ENCODE measurements around the gene KIAA1217. TPM values are rescaled to one million over a fixed set of nuclear protein-coding genes. Genes with fewer than 3 reads are reported as not detected.
A peak's percentile ranks its signal among the peaks of the same experiment; 100 is the strongest.

Gene KIAA1217
- polyA plus RNA-seq, 1 donor from 2014 or later, result 0.22 TPM

- no peaks in the 10 kb centered on the region for H3K9me3 ChIP-seq (ENCODE audit: low read length)
- H2AFZ ChIP-seq (ENCODE audit: low read depth, low read length), result no peak overlapping the region
- no peaks in the 10 kb centered on the region for H3K27me3 ChIP-seq (ENCODE audit: insufficient read depth, low read depth, low read length)
- no peaks in the 10 kb centered on the region for H3K36me3 ChIP-seq (ENCODE audit: insufficient read depth, low read length)
- TF ChIP-seq EP300 (conservative IDR thresholded peaks at IDR 0.05; ENCODE audit: poor library complexity, severe bottlenecking) (no peak), POLR2AphosphoS5 (IDR thresholded peaks at IDR 0.05) (no peak), REST (IDR thresholded peaks at IDR 0.05; ENCODE audit: borderline replicate concordance) (peak; percentile 25), CTCF (IDR thresholded peaks at IDR 0.05; ENCODE audit: poor library complexity, severe bottlenecking) (no peak), SMC3 (conservative IDR thresholded peaks at IDR 0.05; ENCODE audit: poor library complexity) (no peak)
- no peaks in the 10 kb centered on the region for H3K79me2 ChIP-seq (replicated peaks; ENCODE audit: insufficient read depth, low read length)
- H3K9ac ChIP-seq (ENCODE audit: low read length), result no peak overlapping the region
- no peaks in the 10 kb centered on the region for H3F3A ChIP-seq (ENCODE audit: insufficient read depth, low read length, poor library complexity, severe bottlenecking)
- no peak overlapping the region for H3K4me2 ChIP-seq (ENCODE audit: low read length)
- H4K20me1 ChIP-seq (ENCODE audit: insufficient read depth), result no peaks in the 10 kb centered on the region
- H3K27ac ChIP-seq (ENCODE audit: low read length), result no peak overlapping the region
- no peaks in the 10 kb centered on the region for H3K9me2 ChIP-seq (ENCODE audit: insufficient read depth, low read length)
- H3K4me3 ChIP-seq (ENCODE audit: low read length), result no peak overlapping the region
Observed at GRCh38 chr10:24241536-24242040, 32.6 kb downstream of the KIAA1217 start.

GRCh38 chr10:24242562-24242961 lies 33.6 kb downstream of the KIAA1217 start:
- no peaks in the 10 kb centered on the region for H3K9me3 ChIP-seq (ENCODE audit: low read length)
- H3K27ac ChIP-seq (ENCODE audit: low read length), result no peak overlapping the region
- H3K27me3 ChIP-seq (ENCODE audit: insufficient read depth, low read depth, low read length), result no peaks in the 10 kb centered on the region
- H3K9ac ChIP-seq (ENCODE audit: low read length), result no peak overlapping the region
- H3K9me2 ChIP-seq (ENCODE audit: insufficient read depth, low read length), result no peaks in the 10 kb centered on the region
- H2AFZ ChIP-seq (ENCODE audit: low read depth, low read length), result no peak overlapping the region
- TF ChIP-seq POLR2AphosphoS5 (IDR thresholded peaks at IDR 0.05) (no peak), RAD21 (conservative IDR thresholded peaks at IDR 0.05) (no peak)
- no peaks in the 10 kb centered on the region for H4K20me1 ChIP-seq (ENCODE audit: insufficient read depth)
- no peak overlapping the region for H3K4me2 ChIP-seq (ENCODE audit: low read length)
- no peak overlapping the region for H3K4me3 ChIP-seq (ENCODE audit: low read length)
- no peaks in the 10 kb centered on the region for H3K36me3 ChIP-seq (ENCODE audit: insufficient read depth, low read length)
- no peaks in the 10 kb centered on the region for H3K79me2 ChIP-seq (replicated peaks; ENCODE audit: insufficient read depth, low read length)
- H3F3A ChIP-seq (ENCODE audit: insufficient read depth, low read length, poor library complexity, severe bottlenecking), result no peaks in the 10 kb centered on the region

- Histone ChIP-seq H3K27ac (ENCODE audit: low read length) (no peak overlapping the region), H3F3A (ENCODE audit: insufficient read depth, low read length, poor library complexity, severe bottlenecking) (no peaks in the 10 kb centered on the region)
Observed at GRCh38 chr10:24246365-24246764, 37.4 kb downstream of the KIAA1217 start.

More at GRCh38 chr10:24246365-24246764, 37.4 kb downstream of the KIAA1217 start:
- no peaks in the 10 kb centered on the region for H4K20me1 ChIP-seq (ENCODE audit: insufficient read depth)
- no peaks in the 10 kb centered on the region for H3K27me3 ChIP-seq (ENCODE audit: insufficient read depth, low read depth, low read length)
- H3K9ac ChIP-seq (ENCODE audit: low read length), result no peak overlapping the region
- no peaks in the 10 kb centered on the region for H3K36me3 ChIP-seq (ENCODE audit: insufficient read depth, low read length)
- no peak overlapping the region for H3K4me2 ChIP-seq (ENCODE audit: low read length)
- H3K9me2 ChIP-seq (ENCODE audit: insufficient read depth, low read length), result no peaks in the 10 kb centered on the region
- no peak overlapping the region for H3K4me3 ChIP-seq (ENCODE audit: low read length)
- H2AFZ ChIP-seq (ENCODE audit: low read depth, low read length), result no peak overlapping the region
- no peaks in the 10 kb centered on the region for H3K9me3 ChIP-seq (ENCODE audit: low read length)
- TF ChIP-seq EZH2 (IDR thresholded peaks at IDR 0.05; ENCODE audit: borderline replicate concordance, insufficient read depth, low read length, poor library complexity, severe bottlenecking), result no peak
- no peak for TF ChIP-seq RAD21 (conservative IDR thresholded peaks at IDR 0.05)
- TF ChIP-seq SMC3 (conservative IDR thresholded peaks at IDR 0.05; ENCODE audit: poor library complexity), result no peak
- no peak for TF ChIP-seq TAF1 (IDR thresholded peaks at IDR 0.05; ENCODE audit: low read depth)
- no peak for TF ChIP-seq CTCF (IDR thresholded peaks at IDR 0.05; ENCODE audit: poor library complexity, severe bottlenecking)
- TF ChIP-seq MXI1 (conservative IDR thresholded peaks at IDR 0.05; ENCODE audit: poor library complexity, severe bottlenecking), result no peak
- TF ChIP-seq POLR2AphosphoS5 (IDR thresholded peaks at IDR 0.05), result no peak
- TF ChIP-seq EP300 (conservative IDR thresholded peaks at IDR 0.05; ENCODE audit: poor library complexity, severe bottlenecking), result no peak
- no peak for TF ChIP-seq REST (IDR thresholded peaks at IDR 0.05; ENCODE audit: borderline replicate concordance)
- no peaks in the 10 kb centered on the region for H3K79me2 ChIP-seq (replicated peaks; ENCODE audit: insufficient read depth, low read length)
